Mucosa of descending colon (tissue), 3 donors: Measurements from ENCODE around the gene SPATA2. TPM values are rescaled to one million over a fixed set of nuclear protein-coding genes. Genes with fewer than 3 reads are reported as not detected.

ENCODE experiments used
- ATAC-seq: fragments of 200-7000 bp; cut with Tn5 transposase; one replicate; pipeline ENCODE4 v1.9.1; 2020; ENCODE audit warnings: mild to moderate bottlenecking, moderate library complexity
- DNase-seq, 3 donors: peaks; one replicate each; pipeline ENCODE4 v3.0.0-alpha.2; 2020
- H3K36me3 ChIP-seq: fragments of 200-600 bp; one replicate; pipeline ENCODE4 v1.8.0; 2021; ENCODE audit warnings: low read depth, mild to moderate bottlenecking
- H3K4me1 ChIP-seq: fragments of 200-600 bp; one replicate; pipeline ENCODE4 v1.8.0; 2021; ENCODE audit warnings: low read depth, mild to moderate bottlenecking
- H3K4me3 ChIP-seq: fragments of 200-600 bp; one replicate; pipeline ENCODE4 v1.8.0; 2021; ENCODE audit warnings: mild to moderate bottlenecking
- H3K9me3 ChIP-seq: fragments of 200-600 bp; one replicate; pipeline ENCODE4 v1.8.0; 2021; ENCODE audit warnings: mild to moderate bottlenecking
- intact Hi-C, 2 donors: fragments of 100-400 bp; cut with DNase I in 1 of 2; cut with micrococcal nuclease in 1 of 2; formaldehyde crosslinking; loops; one replicate each; pipeline versions ENCODE4 v1.11.0 to v1.11.1; 2022; cut with DNase I, micrococcal nuclease
- total RNA-seq, 3 donors: library from RNA; stranded (reverse); fragmentation: NEBNext Ultra II Directional in 2 of 3; extraction: Animal tissue kit (Norgen Biotek cat#: 25700) in 2 of 3; gene quantifications; one replicate each; pipeline versions ENCODE4 v1.2.1 to v1.2.4, GENCODE V29; 2021 to 2023
- TF ChIP-seq, protein P1 (sequence below): fragments of 200-600 bp; IDR thresholded peaks from one replicate; pipeline ENCODE4 v1.8.0; 2022; ENCODE audit warnings: antibody characterized with exemption, mild to moderate bottlenecking
- donor health status: DM: no; HTN: no; CAD: no; lungs with moderate emphysema.
- donor health status: DM: no; HTN: no; CAD: no.
- donor health status: DM: no; HTN: yes; CAD: no.

The SPATA2 gene
- total RNA-seq, 3 donors from 2014 or later = 16.2 to 24.1 (median 20.2) TPM

DNA sequence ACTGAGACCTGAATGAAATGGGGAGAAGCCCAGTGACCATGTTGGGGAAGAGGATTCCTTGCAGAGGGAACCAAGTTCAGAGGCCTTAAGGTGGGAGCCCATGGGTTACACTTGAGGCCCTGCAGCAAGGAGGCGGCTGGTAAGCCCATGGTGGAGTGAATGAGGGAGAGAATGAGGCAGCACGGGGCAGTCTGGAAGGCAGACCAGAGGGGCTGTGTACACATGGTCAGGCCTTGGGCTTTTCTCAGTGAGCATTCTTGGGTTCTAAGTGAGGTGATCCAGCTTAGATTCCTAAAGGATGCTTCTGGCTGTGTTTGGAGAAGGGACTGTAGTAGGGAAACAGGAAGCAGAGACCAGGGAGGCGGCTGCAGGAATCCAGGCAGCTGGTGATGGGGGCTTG, 39.8 kb upstream of the SPATA2 start:
- H3K4me3 ChIP-seq = no peak overlapping the region
- intact Hi-C loops = no loop called here
- H3K36me3 ChIP-seq = no peaks in the 10 kb centered on the region
- H3K4me1 ChIP-seq = no peaks in the 10 kb centered on the region
- DNase-seq = no peak
- no peak for ATAC-seq
- TF ChIP-seq, protein P1, sequence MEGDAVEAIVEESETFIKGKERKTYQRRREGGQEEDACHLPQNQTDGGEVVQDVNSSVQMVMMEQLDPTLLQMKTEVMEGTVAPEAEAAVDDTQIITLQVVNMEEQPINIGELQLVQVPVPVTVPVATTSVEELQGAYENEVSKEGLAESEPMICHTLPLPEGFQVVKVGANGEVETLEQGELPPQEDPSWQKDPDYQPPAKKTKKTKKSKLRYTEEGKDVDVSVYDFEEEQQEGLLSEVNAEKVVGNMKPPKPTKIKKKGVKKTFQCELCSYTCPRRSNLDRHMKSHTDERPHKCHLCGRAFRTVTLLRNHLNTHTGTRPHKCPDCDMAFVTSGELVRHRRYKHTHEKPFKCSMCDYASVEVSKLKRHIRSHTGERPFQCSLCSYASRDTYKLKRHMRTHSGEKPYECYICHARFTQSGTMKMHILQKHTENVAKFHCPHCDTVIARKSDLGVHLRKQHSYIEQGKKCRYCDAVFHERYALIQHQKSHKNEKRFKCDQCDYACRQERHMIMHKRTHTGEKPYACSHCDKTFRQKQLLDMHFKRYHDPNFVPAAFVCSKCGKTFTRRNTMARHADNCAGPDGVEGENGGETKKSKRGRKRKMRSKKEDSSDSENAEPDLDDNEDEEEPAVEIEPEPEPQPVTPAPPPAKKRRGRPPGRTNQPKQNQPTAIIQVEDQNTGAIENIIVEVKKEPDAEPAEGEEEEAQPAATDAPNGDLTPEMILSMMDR = no peak
- no peaks in the 10 kb centered on the region for H3K9me3 ChIP-seq

DNA sequence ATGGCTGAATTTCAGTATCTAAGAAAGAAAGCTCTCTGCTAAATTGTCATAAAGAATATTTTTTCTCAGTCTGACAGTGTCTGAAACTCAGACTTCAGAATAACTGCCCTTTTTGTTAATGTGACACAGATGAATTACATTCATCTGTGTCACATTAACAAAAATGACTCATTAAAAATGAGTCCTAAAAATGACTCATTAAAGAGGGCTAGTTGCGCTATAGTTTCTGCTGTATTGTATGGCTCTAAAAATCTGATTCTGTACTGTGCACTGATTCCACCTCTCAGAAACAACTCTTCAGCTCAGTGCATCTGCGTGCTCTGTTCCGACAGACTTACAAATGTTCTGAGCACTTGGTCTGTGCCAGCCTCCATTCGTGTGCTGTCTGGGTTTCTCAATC, 35.8 kb upstream of the SPATA2 start:
- TF ChIP-seq, protein P1 = no peak
- ATAC-seq = no peak
- no peak for DNase-seq
- Histone ChIP-seq H3K36me3 (peaks cover 9% of the 10 kb centered on the region), H3K4me1 (no peaks in the 10 kb centered on the region), H3K4me3 (no peak overlapping the region), H3K9me3 (no peaks in the 10 kb centered on the region)
- intact Hi-C loops = no loop called here

DNA sequence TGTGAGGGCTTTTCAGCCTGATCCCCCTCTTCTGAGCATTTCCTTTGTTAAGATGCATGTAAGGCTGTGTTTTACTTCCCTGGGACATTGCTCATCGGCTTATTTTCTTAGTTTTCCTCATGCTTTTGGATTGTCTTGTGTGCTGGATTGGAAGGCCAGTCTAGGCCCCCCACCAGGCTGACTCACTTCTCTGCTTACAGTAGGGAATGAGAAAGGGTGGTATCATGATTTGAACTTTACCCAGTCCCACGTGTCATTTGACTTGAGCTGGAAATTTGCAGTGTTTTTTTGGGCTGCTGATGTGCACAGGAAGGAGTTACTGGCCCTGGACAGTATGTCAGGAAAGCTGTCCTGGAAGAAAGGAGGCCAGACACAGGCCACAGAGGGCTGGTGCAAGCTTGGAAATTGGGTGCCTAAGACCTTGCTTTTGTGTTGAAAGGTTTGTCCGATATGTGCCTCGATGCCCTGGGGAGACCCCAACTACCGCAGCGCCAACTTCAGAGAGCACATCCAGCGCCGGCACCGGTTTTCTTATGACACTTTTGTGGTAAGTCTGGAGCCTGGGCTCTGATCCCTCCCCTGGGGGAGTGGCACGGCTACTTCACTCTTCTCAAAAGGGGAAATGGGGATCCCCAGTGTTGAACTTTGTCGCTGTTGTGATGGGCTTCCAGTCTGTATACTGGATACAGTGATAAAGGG, 33.6 kb upstream of the SPATA2 start:
- ATAC-seq = no peak
- H3K4me1 ChIP-seq = peaks cover 4% of the 10 kb centered on the region
- TF ChIP-seq, protein P1 = no peak
- no peak for DNase-seq
- H3K9me3 ChIP-seq = no peaks in the 10 kb centered on the region
- no peak overlapping the region for H3K4me3 ChIP-seq
- intact Hi-C loops = no loop called here
- H3K36me3 ChIP-seq = peaks cover 9% of the 10 kb centered on the region

DNA sequence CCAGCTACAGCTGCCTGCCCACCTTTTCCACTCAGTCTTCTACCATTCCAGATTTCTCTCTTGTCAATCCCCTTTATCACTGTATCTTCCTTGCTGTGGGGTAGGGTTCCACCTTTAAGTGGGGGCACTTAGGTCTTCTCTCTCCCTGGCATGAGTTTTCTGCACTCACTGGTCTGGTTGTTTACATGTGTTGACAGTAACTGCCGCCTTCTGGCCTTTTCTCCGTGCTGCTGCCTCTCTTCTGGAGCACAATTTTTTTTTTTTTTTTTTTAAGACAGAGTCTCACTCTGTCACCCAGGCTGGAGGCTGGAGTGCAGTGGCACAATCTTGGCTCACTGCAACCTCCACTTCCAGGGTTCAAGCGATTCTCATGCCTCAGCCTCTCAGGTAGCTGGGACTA, 32.8 kb upstream of the SPATA2 start:
- DNase-seq (no peak), ATAC-seq (no peak)
- intact Hi-C loops = no loop called here
- TF ChIP-seq, protein P1 = no peak
- peaks cover 6% of the 10 kb centered on the region for H3K4me1 ChIP-seq
- peaks cover 9% of the 10 kb centered on the region for H3K36me3 ChIP-seq
- H3K4me3 ChIP-seq = no peak overlapping the region
- H3K9me3 ChIP-seq = no peaks in the 10 kb centered on the region

DNA sequence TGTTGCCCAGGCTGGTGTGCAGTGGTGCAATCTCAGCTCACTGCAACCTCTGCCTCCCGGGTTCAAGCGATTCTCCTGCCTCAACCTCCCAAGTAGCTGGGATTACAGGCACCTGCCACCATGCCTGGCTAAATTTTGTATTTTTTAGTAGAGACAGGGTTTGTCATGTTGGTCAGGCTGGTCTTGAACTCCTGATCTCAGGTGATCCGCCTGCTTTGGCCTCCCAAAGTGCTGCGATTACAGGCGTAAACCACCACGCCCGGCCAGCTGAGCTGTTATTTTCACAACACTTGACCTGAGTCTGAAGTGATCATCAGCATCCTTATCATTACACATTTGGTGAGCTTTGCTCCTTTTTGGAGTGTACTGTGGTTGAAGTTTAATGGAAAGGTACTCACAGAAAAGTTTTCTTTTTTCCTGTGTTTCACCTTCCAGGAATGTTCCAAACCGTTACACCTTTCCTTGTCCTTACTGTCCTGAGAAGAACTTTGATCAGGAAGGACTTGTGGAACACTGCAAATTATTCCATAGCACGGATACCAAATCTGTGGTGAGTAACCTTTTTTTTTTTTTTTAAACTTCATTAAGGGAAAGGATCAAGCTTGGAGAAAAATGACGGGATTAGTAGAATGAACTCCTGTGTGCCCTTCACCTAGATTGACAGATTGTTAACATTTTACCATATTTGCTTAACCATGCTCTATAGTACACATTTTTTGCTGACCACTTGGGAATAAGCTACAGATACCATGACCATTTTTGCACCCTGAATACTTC, 30.6 kb upstream of the SPATA2 start:
- Histone ChIP-seq H3K36me3 (peaks cover 9% of the 10 kb centered on the region), H3K9me3 (no peaks in the 10 kb centered on the region), H3K4me3 (no peak overlapping the region), H3K4me1 (peaks cover 6% of the 10 kb centered on the region)
- ATAC-seq = peak; percentile 25
- intact Hi-C loops = no loop called here
- TF ChIP-seq, protein P1 = no peak
- DNase-seq = no peak
